HG03039 (cell line): Measurements from ENCODE around the gene TCF7L2.
"Not testable (repeated sequence)": the region's sequence is repeated elsewhere in the genome, so short reads cannot be mapped to it uniquely, and the experiment has no call there.

Experiments used
- ATAC-seq: cut with Tn5 transposase; IDR thresholded peaks from one replicate; pipeline ENCODE4 v1.9.1; 2021; ENCODE audit warnings: mild to moderate bottlenecking, moderate library complexity; ENCODE audit not compliant: unreplicated experiment

TCF7L2 gene

GRCh38 chr10:113060201-113061053, 110.4 kb downstream of the TCF7L2 start:
- ATAC-seq: no peak

GRCh38 chr10:113061054-113061430, 111.0 kb downstream of the TCF7L2 start:
- no peak for ATAC-seq

GRCh38 chr10:113061557-113061956, 111.5 kb downstream of the TCF7L2 start:
- no peak for ATAC-seq

- ATAC-seq: no peak
Observed at GRCh38 chr10:113063043-113063967, 113.3 kb downstream of the TCF7L2 start.

- no peak for ATAC-seq
Observed at GRCh38 chr10:113064039-113064438, 114.0 kb downstream of the TCF7L2 start.

- ATAC-seq: not testable (repeated sequence)
Observed at GRCh38 chr10:113066120-113066519, 116.1 kb downstream of the TCF7L2 start.

- no peak for ATAC-seq
Observed at GRCh38 chr10:113066561-113067312, 116.7 kb downstream of the TCF7L2 start.

GRCh38 chr10:113067501-113067900, 117.5 kb downstream of the TCF7L2 start:
- no peak for ATAC-seq

- no peak for ATAC-seq
Observed at GRCh38 chr10:113068178-113068890, 118.3 kb downstream of the TCF7L2 start.

- no peak for ATAC-seq
Observed at GRCh38 chr10:113069595-113069994, 119.5 kb downstream of the TCF7L2 start.

- ATAC-seq: no peak
Observed at GRCh38 chr10:113071446-113071845, 121.4 kb downstream of the TCF7L2 start.

- ATAC-seq: no peak
Observed at GRCh38 chr10:113073549-113074189, 123.6 kb downstream of the TCF7L2 start.

GRCh38 chr10:113076949-113077348, 126.9 kb downstream of the TCF7L2 start:
- no peak for ATAC-seq

GRCh38 chr10:113078282-113078907, 128.3 kb downstream of the TCF7L2 start:
- ATAC-seq: no peak

- ATAC-seq: no peak
Observed at GRCh38 chr10:113080061-113080924, 130.2 kb downstream of the TCF7L2 start.

GRCh38 chr10:113080925-113081229, 130.8 kb downstream of the TCF7L2 start:
- ATAC-seq: no peak

- no peak for ATAC-seq
Observed at GRCh38 chr10:113084031-113084430, 134.0 kb downstream of the TCF7L2 start.

GRCh38 chr10:113085776-113086175, 135.7 kb downstream of the TCF7L2 start:
- ATAC-seq: no peak

- ATAC-seq: no peak
Observed at GRCh38 chr10:113086282-113086681, 136.2 kb downstream of the TCF7L2 start.
